Neural cell (in vitro differentiated cells): ENCODE results near the gene OCRL. TPM values are rescaled to one million over a fixed set of nuclear protein-coding genes. Genes with fewer than 3 reads are reported as not detected.

Experiments
- H2AFZ ChIP-seq: fragments of 200-600, 300-800 bp; sonication (generic), shearing (Covaris generic); 2 replicates; pipeline ENCODE4 v1.6.0; 2014; ENCODE audit warnings: low read depth, mild to moderate bottlenecking, antibody characterized with exemption, low read length, moderate library complexity
- H3F3A ChIP-seq: fragments of 200-600 bp; shearing (Covaris generic); 2 replicates; pipeline ENCODE4 v1.6.1; 2016; ENCODE audit warnings: mild to moderate bottlenecking, moderate library complexity, mixed read lengths, antibody characterized with exemption, low read length; ENCODE audit not compliant: insufficient read depth, poor library complexity, severe bottlenecking
- H3K27ac ChIP-seq: fragments of 200-600, 300-800 bp; sonication (generic), shearing (Covaris generic); 2 replicates; pipeline ENCODE4 v1.5.1; 2014; ENCODE audit warnings: mild to moderate bottlenecking, low read length, moderate library complexity
- H3K27me3 ChIP-seq: fragments of 300-800, 200-600 bp; sonication (generic), shearing (Covaris generic); 2 replicates; pipeline ENCODE4 v1.6.0; 2014; ENCODE audit warnings: mild to moderate bottlenecking, low read depth, low read length, moderate library complexity; ENCODE audit not compliant: insufficient read depth
- H3K36me3 ChIP-seq: fragments of 300-800, 200-600 bp; sonication (generic), shearing (Covaris generic); 2 replicates; pipeline ENCODE4 v1.5.1; 2014; ENCODE audit warnings: mild to moderate bottlenecking, antibody characterized with exemption, low read length, moderate library complexity; ENCODE audit not compliant: insufficient read depth
- H3K4me2 ChIP-seq: fragments of 300-800, 200-600 bp; sonication (generic), shearing (Covaris generic); 2 replicates; pipeline ENCODE4 v1.6.0; 2014; ENCODE audit warnings: mild to moderate bottlenecking, low read length
- H3K4me3 ChIP-seq: fragments of 300-800, 200-600 bp; sonication (generic), shearing (Covaris generic); 2 replicates; pipeline ENCODE4 v1.5.1; 2014; ENCODE audit warnings: mild to moderate bottlenecking, low read length, moderate library complexity
- H3K79me2 ChIP-seq: fragments of 200-600 bp; shearing (Covaris generic); replicated peaks from 2 replicates; pipeline ENCODE4 v1.6.0; 2014; ENCODE audit warnings: mild to moderate bottlenecking, low read length, moderate library complexity; ENCODE audit not compliant: insufficient read depth
- H3K9ac ChIP-seq: fragments of 300-800, 200-600 bp; sonication (generic), shearing (Covaris generic); 2 replicates; pipeline ENCODE4 v1.6.1; 2016; ENCODE audit warnings: mild to moderate bottlenecking, low read length, mixed read lengths
- H3K9me2 ChIP-seq: fragments of 200-600 bp; shearing (Covaris generic); 2 replicates; pipeline ENCODE4 v1.6.1; 2016; ENCODE audit warnings: mild to moderate bottlenecking, low read length, mixed read lengths; ENCODE audit not compliant: insufficient read depth
- H3K9me3 ChIP-seq: fragments of 200-600, 300-800 bp; sonication (generic), shearing (Covaris generic); 2 replicates; pipeline ENCODE4 v1.6.1; 2016; ENCODE audit warnings: mild to moderate bottlenecking, mixed run types, low read length, moderate library complexity, mixed read lengths
- H4K20me1 ChIP-seq: fragments of 200-600 bp; shearing (Covaris generic); 2 replicates; pipeline ENCODE4 v1.6.1; 2016; ENCODE audit warnings: mild to moderate bottlenecking, mixed run types; ENCODE audit not compliant: insufficient read depth
- CTCF ChIP-seq: fragments of 450-650 bp; IDR thresholded peaks from 2 replicates; pipeline ENCODE4 v1.5.1; 2014; ENCODE audit warnings: antibody characterized with exemption, mild to moderate bottlenecking, moderate library complexity; ENCODE audit not compliant: poor library complexity, severe bottlenecking
- EP300 ChIP-seq: fragments of 450-650 bp; conservative IDR thresholded peaks from 2 replicates; pipeline ENCODE4 v1.6.1; 2014; ENCODE audit warnings: antibody characterized with exemption, mild to moderate bottlenecking, moderate library complexity; ENCODE audit not compliant: poor library complexity, severe bottlenecking
- EZH2 ChIP-seq: fragments of 200-600, 300-800 bp; shearing (Covaris generic), sonication (generic); IDR thresholded peaks from 2 replicates; pipeline ENCODE4 v1.6.1; 2014; ENCODE audit warnings: antibody characterized with exemption, low read length, borderline replicate concordance, mild to moderate bottlenecking; ENCODE audit not compliant: insufficient read depth, poor library complexity, severe bottlenecking
- MXI1 ChIP-seq: fragments of 450-650 bp; conservative IDR thresholded peaks from 2 replicates; pipeline ENCODE4 v1.6.1; 2014; ENCODE audit warnings: antibody characterized with exemption, mild to moderate bottlenecking; ENCODE audit not compliant: poor library complexity, severe bottlenecking
- POLR2AphosphoS5 ChIP-seq: IDR thresholded peaks from 2 replicates; pipeline ENCODE4 v1.6.1; 2012
- RAD21 ChIP-seq: fragments of 450-650 bp; conservative IDR thresholded peaks from 2 replicates; pipeline ENCODE4 v1.6.1; 2014; ENCODE audit warnings: antibody characterized with exemption, mild to moderate bottlenecking, moderate library complexity
- SMC3 ChIP-seq: fragments of 450-650 bp; conservative IDR thresholded peaks from 2 replicates; pipeline ENCODE4 v1.6.1; 2014; ENCODE audit warnings: antibody characterized with exemption, mild to moderate bottlenecking, moderate library complexity; ENCODE audit not compliant: poor library complexity
- TAF1 ChIP-seq: IDR thresholded peaks from 2 replicates; pipeline ENCODE4 v1.6.1; 2012; ENCODE audit warnings: low read depth
- polyA plus RNA-seq: library from polyadenylated mRNA; depleted of rRNA; stranded (reverse); fragments of >200 nt; gene quantifications from 2 replicates; pipeline ENCODE4 v1.2.3, GENCODE V29; 2014
- TF ChIP-seq, protein P1 (sequence below): IDR thresholded peaks from 2 replicates; pipeline ENCODE4 v1.6.1; 2012; ENCODE audit warnings: borderline replicate concordance

OCRL gene
- polyA plus RNA-seq, 1 donor from 2014 or later = 27.9 TPM

DNA sequence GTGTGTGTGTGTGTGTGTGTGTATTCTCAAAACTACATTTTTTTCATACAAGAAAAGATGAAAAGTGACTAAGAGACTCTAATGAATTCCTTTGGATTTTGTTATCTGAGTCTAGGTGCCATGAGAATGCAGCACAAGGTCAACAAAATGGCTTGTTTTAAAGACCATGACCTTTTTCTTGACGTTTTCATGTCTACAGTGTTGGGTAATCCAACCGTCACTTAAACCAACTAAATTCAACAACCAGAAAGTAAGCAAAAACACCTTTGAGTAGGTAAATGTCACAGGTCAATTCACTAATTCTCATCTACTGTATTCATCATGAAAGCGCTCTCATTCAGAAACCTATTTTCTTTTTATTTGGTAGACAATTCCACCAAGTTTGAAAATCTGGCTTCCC, 19.9 kb upstream of the OCRL start:
- Histone ChIP-seq H3F3A (no peaks in the 10 kb centered on the region), H2AFZ (no peak overlapping the region), H3K27me3 (no peaks in the 10 kb centered on the region), H3K9me3 (no peaks in the 10 kb centered on the region), H3K4me2 (no peak overlapping the region), H3K9me2 (no peaks in the 10 kb centered on the region), H3K27ac (no peak overlapping the region), H4K20me1 (no peaks in the 10 kb centered on the region), H3K36me3 (no peaks in the 10 kb centered on the region), H3K9ac (no peak overlapping the region), H3K79me2 (peaks cover 42% of the 10 kb centered on the region), H3K4me3 (no peak overlapping the region)
- TF ChIP-seq EP300 = no peak
- TF ChIP-seq TAF1 = no peak
- no peak for TF ChIP-seq POLR2AphosphoS5
- no peak for TF ChIP-seq MXI1
- TF ChIP-seq EZH2 = no peak
- TF ChIP-seq, protein P1, sequence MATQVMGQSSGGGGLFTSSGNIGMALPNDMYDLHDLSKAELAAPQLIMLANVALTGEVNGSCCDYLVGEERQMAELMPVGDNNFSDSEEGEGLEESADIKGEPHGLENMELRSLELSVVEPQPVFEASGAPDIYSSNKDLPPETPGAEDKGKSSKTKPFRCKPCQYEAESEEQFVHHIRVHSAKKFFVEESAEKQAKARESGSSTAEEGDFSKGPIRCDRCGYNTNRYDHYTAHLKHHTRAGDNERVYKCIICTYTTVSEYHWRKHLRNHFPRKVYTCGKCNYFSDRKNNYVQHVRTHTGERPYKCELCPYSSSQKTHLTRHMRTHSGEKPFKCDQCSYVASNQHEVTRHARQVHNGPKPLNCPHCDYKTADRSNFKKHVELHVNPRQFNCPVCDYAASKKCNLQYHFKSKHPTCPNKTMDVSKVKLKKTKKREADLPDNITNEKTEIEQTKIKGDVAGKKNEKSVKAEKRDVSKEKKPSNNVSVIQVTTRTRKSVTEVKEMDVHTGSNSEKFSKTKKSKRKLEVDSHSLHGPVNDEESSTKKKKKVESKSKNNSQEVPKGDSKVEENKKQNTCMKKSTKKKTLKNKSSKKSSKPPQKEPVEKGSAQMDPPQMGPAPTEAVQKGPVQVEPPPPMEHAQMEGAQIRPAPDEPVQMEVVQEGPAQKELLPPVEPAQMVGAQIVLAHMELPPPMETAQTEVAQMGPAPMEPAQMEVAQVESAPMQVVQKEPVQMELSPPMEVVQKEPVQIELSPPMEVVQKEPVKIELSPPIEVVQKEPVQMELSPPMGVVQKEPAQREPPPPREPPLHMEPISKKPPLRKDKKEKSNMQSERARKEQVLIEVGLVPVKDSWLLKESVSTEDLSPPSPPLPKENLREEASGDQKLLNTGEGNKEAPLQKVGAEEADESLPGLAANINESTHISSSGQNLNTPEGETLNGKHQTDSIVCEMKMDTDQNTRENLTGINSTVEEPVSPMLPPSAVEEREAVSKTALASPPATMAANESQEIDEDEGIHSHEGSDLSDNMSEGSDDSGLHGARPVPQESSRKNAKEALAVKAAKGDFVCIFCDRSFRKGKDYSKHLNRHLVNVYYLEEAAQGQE = no peak
- TF ChIP-seq CTCF = no peak
- no peak for TF ChIP-seq RAD21
- no peak for TF ChIP-seq SMC3

- Histone ChIP-seq H3K4me3 (peak overlapping the region; percentile 83), H3K9me3 (no peaks in the 10 kb centered on the region), H3K4me2 (peak overlapping the region; percentile 76), H3K27me3 (no peaks in the 10 kb centered on the region), H3K27ac (peak overlapping the region; percentile 81), H3K9ac (peak overlapping the region; percentile 90), H3F3A (no peaks in the 10 kb centered on the region), H3K79me2 (peaks cover 30% of the 10 kb centered on the region), H3K9me2 (no peaks in the 10 kb centered on the region), H4K20me1 (no peaks in the 10 kb centered on the region), H3K36me3 (no peaks in the 10 kb centered on the region), H2AFZ (peak overlapping the region; percentile 33)
- TF ChIP-seq EP300 = no peak
- no peak for TF ChIP-seq RAD21
- no peak for TF ChIP-seq TAF1
- peak; percentile 19 for TF ChIP-seq CTCF
- no peak for TF ChIP-seq MXI1
- TF ChIP-seq EZH2 = no peak
- TF ChIP-seq POLR2AphosphoS5 = peak; percentile 48
- TF ChIP-seq SMC3 = no peak
- TF ChIP-seq, protein P1 = no peak
Observed at GRCh38 chrX:129522184-129523078, 17.6 kb upstream of the OCRL start.
